ENCODE results near the gene GFM1.

- TF ChIP-seq POLR2AphosphoS5 (IDR thresholded peaks at IDR 0.05; ENCODE audit: borderline replicate concordance, low read depth, low read length) (no peak), EZH2 (IDR thresholded peaks at IDR 0.05) (no peak)
These were observed 68.1 kb downstream of the GFM1 start for GRCh38 chr3:158712443-158712842.

Measured in SK-N-MC (cell line).